Peyer's patch (tissue), 4 donors: Measurements from ENCODE around the gene VAMP5. TPM values are rescaled to one million over a fixed set of nuclear protein-coding genes. Genes with fewer than 3 reads are reported as not detected.
A peak's percentile ranks its signal among the peaks of the same experiment; 100 is the strongest.

Experiments
- DNase-seq, 3 donors: peaks; one replicate each; pipeline ENCODE4 v3.0.0-alpha.2; 2017 to 2019
- H3K27ac ChIP-seq, 4 donors: fragments of 200-600 bp; sonication (generic); one replicate each; pipeline ENCODE4 v1.5.1; 2016 to 2019
- H3K27me3 ChIP-seq, 2 donors: fragments of 200-600 bp; sonication (generic); one replicate each; pipeline ENCODE4 v1.5.1; 2019
- H3K36me3 ChIP-seq, 3 donors: fragments of 200-600 bp; sonication (generic); one replicate each; pipeline ENCODE4 v1.5.1; 2016 to 2019
- H3K4me1 ChIP-seq, 4 donors: fragments of 200-600 bp; sonication (generic); one replicate each; pipeline ENCODE4 v1.5.1; 2016 to 2019
- H3K4me3 ChIP-seq, 4 donors: fragments of 200-600 bp; sonication (generic); 1 replicate in 3 of 4; 2 replicates in 1 of 4; pipeline ENCODE4 v1.5.1; 2016 to 2019; ENCODE audit warnings: mild to moderate bottlenecking in 1 of 4
- H3K9me3 ChIP-seq, 4 donors: fragments of 200-600 bp; sonication (generic); one replicate each; pipeline ENCODE4 v1.5.1; 2016 to 2019; ENCODE audit warnings: mild to moderate bottlenecking in 1 of 4
- POLR2A ChIP-seq, 2 donors: fragments of 450-650 bp; IDR thresholded peaks; one replicate each; pipeline ENCODE4 v1.5.1; 2017; ENCODE audit warnings: antibody characterized with exemption in 2 of 2, mild to moderate bottlenecking in 2 of 2, moderate library complexity in 2 of 2
- total RNA-seq, 4 donors: library from RNA; depleted of rRNA; stranded (reverse); fragments of >200 nt; gene quantifications; one replicate each; pipeline ENCODE4 v1.1.0, GENCODE V29; 2016
- TF ChIP-seq, protein P1 (sequence below), 6 experiments: fragments of 450-650 bp in 4 of 6; fragments of 200-600 bp in 2 of 6; sonication (generic) in 1 of 6; IDR thresholded peaks; one replicate each; pipeline ENCODE4 v1.5.1; 2017 to 2019; ENCODE audit warnings: antibody characterized with exemption in 6 of 6, mild to moderate bottlenecking in 3 of 6, moderate library complexity in 1 of 6

Gene VAMP5
- total RNA-seq, 4 donors from 2014 or later: 6.5 to 18.2 (median 16.0) TPM

DNA sequence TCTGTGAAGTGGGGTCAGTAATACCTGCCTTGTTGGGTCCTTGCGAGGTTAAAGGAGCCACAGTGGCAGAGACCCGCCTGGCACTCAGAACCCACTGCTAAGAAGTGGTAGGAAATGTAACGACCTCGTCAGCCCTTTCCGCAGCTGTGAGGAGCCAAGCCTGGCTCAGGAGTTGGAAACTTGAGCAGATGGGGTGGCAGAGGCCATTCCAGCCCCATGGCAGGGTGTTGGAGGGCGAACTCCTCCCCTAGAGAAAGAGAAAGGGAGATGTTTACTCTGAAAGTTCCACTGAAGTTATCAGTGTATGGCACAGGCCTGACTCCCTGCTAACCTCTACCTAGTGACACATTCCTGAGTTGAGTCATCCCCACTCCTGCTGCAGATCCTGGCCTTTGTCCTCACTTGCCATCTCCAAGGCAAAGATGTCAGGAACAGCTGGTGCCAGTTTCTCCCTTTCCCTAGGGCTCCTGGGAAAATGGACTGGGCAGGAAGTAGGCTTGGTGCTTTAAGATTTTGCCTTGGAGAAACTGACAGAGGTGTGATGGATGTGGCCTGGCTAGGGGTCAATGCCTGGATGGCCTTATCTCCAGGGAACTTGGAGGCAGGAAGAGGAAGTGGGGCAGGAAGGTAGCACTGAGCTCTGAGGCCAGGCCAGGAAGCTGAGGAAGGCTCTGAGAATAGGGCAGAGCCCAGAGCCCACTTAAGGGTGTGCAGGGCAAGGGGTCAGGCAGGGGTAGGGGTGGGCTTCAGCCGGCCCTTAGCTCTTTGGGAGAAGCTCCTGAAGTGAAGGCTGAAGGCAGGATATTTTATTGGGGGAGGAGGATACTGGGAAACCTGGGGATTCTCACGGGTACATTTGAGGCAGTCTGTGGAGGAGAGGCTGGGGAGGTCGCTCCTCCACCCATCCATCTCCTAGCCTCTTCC, 888 bp downstream of the VAMP5 start:
- Histone ChIP-seq H3K9me3 (no peaks in the 10 kb centered on the region), H3K4me3 (peak overlapping the region; percentile 44 to 79 (median 68)), H3K36me3 (peaks cover 0 to 10% (median 0%) of the 10 kb centered on the region in 3 donors), H3K27me3 (no peaks in the 10 kb centered on the region), H3K4me1 (peaks cover 6 to 58% (median 14%) of the 10 kb centered on the region in 4 donors), H3K27ac (peak overlapping the region; percentile 68 to 99 (median 90))
- TF ChIP-seq POLR2A (IDR thresholded peaks at IDR 0.05): peak in 1 of 2 donors; percentile 56
- TF ChIP-seq, protein P1, sequence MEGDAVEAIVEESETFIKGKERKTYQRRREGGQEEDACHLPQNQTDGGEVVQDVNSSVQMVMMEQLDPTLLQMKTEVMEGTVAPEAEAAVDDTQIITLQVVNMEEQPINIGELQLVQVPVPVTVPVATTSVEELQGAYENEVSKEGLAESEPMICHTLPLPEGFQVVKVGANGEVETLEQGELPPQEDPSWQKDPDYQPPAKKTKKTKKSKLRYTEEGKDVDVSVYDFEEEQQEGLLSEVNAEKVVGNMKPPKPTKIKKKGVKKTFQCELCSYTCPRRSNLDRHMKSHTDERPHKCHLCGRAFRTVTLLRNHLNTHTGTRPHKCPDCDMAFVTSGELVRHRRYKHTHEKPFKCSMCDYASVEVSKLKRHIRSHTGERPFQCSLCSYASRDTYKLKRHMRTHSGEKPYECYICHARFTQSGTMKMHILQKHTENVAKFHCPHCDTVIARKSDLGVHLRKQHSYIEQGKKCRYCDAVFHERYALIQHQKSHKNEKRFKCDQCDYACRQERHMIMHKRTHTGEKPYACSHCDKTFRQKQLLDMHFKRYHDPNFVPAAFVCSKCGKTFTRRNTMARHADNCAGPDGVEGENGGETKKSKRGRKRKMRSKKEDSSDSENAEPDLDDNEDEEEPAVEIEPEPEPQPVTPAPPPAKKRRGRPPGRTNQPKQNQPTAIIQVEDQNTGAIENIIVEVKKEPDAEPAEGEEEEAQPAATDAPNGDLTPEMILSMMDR (IDR thresholded peaks at IDR 0.05): no peak
- DNase-seq: peak in 2 of 3 donors; percentile 70 to 83

DNA sequence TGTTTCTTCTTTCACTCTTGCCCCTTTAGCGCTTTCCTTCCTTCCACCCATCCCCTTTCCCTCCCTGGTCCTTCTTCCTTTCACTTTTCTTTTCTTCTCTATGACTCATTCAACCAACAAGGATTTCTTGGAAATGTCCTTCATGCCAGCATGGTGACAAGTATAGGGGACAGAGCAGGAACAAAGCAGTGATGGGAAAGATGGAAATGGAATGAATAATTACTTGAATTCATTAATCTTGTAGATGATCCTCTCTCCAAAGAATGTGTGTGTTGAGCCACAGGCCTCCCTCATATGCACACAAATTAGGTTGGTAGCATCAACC, 1.5 kb downstream of the VAMP5 start:
- no peak for DNase-seq
- Histone ChIP-seq H3K27ac (peak overlapping the region; percentile 68 to 99 (median 90)), H3K36me3 (peaks cover 0 to 10% (median 0%) of the 10 kb centered on the region in 3 donors), H3K27me3 (no peaks in the 10 kb centered on the region), H3K9me3 (no peaks in the 10 kb centered on the region), H3K4me3 (peak overlapping the region in 1 of 4 donors; percentile 76), H3K4me1 (peaks cover 6 to 61% (median 14%) of the 10 kb centered on the region in 4 donors)
- TF ChIP-seq POLR2A (IDR thresholded peaks at IDR 0.05): no peak
- TF ChIP-seq, protein P1 (IDR thresholded peaks at IDR 0.05): no peak

DNA sequence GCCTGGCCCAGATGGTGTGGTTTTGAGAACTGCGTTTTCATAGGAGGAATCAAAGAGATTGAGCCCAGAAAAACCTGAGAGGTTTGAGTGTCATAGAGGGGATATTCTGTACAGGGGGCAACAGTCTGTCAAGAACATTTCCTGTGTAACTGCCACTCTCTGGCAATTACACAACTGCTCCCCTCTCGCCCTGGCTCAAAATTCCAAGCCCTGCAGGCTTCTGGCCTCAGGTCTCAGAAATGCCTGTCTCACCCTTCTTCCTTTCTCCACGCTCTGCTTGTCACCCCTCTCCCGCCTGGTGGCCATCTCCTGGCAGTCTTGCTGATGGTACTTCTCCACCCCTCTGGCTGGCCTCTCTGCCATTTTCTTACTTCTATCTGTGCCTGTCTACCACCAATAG, 4.0 kb downstream of the VAMP5 start:
- H3K36me3 ChIP-seq: no peaks in the 10 kb centered on the region
- no peaks in the 10 kb centered on the region for H3K27me3 ChIP-seq
- no peak overlapping the region for H3K4me3 ChIP-seq
- TF ChIP-seq, protein P1 (IDR thresholded peaks at IDR 0.05): no peak
- TF ChIP-seq POLR2A (IDR thresholded peaks at IDR 0.05): no peak
- no peak for DNase-seq
- peaks cover 6 to 63% (median 14%) of the 10 kb centered on the region in 4 donors for H3K4me1 ChIP-seq
- H3K27ac ChIP-seq: peak overlapping the region in 1 of 4 donors; percentile 22
- H3K9me3 ChIP-seq: no peaks in the 10 kb centered on the region

DNA sequence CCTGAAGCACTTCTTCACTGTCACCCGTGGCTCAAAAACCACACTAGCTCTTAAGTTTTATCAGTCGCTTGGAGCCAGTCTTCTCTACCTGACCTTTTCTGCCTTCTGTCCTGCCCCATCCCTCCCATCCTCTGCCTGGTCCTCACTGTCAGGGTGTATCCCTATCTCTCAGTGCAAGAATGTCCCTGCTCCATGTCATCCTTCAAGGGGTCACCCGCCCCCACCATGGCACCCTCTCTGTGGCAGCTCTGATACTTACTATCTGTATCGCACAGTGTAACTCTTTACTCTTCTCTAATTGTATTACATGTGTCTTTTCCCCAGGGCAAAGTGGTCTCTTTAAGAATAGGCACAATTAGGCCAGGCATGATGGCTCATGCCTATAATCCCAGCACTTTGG, 4.4 kb downstream of the VAMP5 start:
- no peaks in the 10 kb centered on the region for H3K9me3 ChIP-seq
- H3K4me3 ChIP-seq: no peak overlapping the region
- H3K36me3 ChIP-seq: no peaks in the 10 kb centered on the region
- no peaks in the 10 kb centered on the region for H3K27me3 ChIP-seq
- DNase-seq: no peak
- H3K4me1 ChIP-seq: peaks cover 6 to 59% (median 11%) of the 10 kb centered on the region in 4 donors
- peak overlapping the region in 1 of 4 donors; percentile 22 for H3K27ac ChIP-seq
- TF ChIP-seq, protein P1 (IDR thresholded peaks at IDR 0.05): no peak

DNA sequence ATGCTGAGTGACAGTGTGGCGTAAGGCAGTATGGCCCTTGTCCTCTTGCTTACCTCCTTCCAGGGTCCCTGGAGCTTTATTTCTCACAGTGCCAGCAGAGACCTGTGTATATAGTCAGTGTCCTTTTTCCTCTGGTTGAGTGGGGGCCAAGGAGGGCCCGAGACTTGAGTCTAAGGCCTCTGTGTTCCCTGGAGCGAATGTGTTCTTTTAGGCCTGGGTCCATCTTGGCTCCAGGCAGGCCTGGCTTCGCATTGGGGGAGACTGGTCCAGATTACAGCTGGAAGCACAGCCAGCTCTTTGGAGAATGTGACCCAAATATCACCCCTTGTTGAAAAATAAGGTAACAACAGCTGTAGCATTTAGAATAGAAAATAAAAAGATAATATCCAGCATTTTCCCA, 5.0 kb downstream of the VAMP5 start:
- no peak for DNase-seq
- H3K36me3 ChIP-seq: no peaks in the 10 kb centered on the region
- no peak for TF ChIP-seq POLR2A (IDR thresholded peaks at IDR 0.05)
- peak overlapping the region in 2 of 4 donors; percentile 11 to 26 for H3K27ac ChIP-seq
- H3K9me3 ChIP-seq: no peaks in the 10 kb centered on the region
- no peak overlapping the region for H3K4me3 ChIP-seq
- H3K4me1 ChIP-seq: peaks cover 3 to 57% (median 10%) of the 10 kb centered on the region in 4 donors
- H3K27me3 ChIP-seq: no peaks in the 10 kb centered on the region
